GM23338 (cell line): ENCODE measurements around the gene MED16. TPM values are rescaled to one million over a fixed set of nuclear protein-coding genes. Genes with fewer than 3 reads are reported as not detected.

Experiments used
- ATAC-seq: fragments of 200-7000 bp; cut with Tn5 transposase; 3 replicates; pipeline ENCODE4 v1.9.1; 2020
- DNase-seq: peaks from one replicate; pipeline ENCODE4 v3.0.0-alpha.2; 2015; ENCODE audit warnings: low spot score
- H2AFZ ChIP-seq: fragments of 200-600 bp; sonication (generic); 2 replicates; pipeline ENCODE4 v1.8.0; 2016; ENCODE audit warnings: antibody characterized with exemption, mild to moderate bottlenecking, moderate library complexity
- H3F3A ChIP-seq: fragments of 200-600 bp; sonication (generic); replicated peaks from 2 replicates; pipeline ENCODE4 v1.8.0; 2017; ENCODE audit warnings: antibody characterized with exemption, mixed run types, low read depth
- H3K27ac ChIP-seq: fragments of 200-600 bp; sonication (generic); 2 replicates; pipeline ENCODE4 v1.6.1; 2016; ENCODE audit warnings: low read depth
- H3K27me3 ChIP-seq: fragments of 200-600 bp; sonication (generic); 2 replicates; pipeline ENCODE4 v1.8.0; 2016; ENCODE audit warnings: mild to moderate bottlenecking, mixed run types, moderate library complexity; ENCODE audit not compliant: insufficient read depth
- H3K36me3 ChIP-seq: fragments of 200-600 bp; sonication (generic); 2 replicates; pipeline ENCODE4 v1.8.0; 2016; ENCODE audit warnings: mild to moderate bottlenecking; ENCODE audit not compliant: insufficient read depth
- H3K4me1 ChIP-seq: fragments of 200-600 bp; sonication (generic); 2 replicates; pipeline ENCODE4 v1.8.0; 2016; ENCODE audit warnings: mild to moderate bottlenecking, moderate library complexity; ENCODE audit not compliant: insufficient read depth
- H3K4me2 ChIP-seq: fragments of 200-600 bp; sonication (generic); 2 replicates; pipeline ENCODE4 v1.7.1; 2017; ENCODE audit warnings: mixed run types
- H3K4me3 ChIP-seq: fragments of 200-600 bp; sonication (generic); 2 replicates; pipeline ENCODE4 v1.6.1; 2016; ENCODE audit warnings: mixed run types
- H3K79me2 ChIP-seq: fragments of 200-600 bp; sonication (generic); replicated peaks from 2 replicates; pipeline ENCODE4 v1.8.0; 2017; ENCODE audit warnings: mild to moderate bottlenecking; ENCODE audit not compliant: insufficient read depth
- H3K9me2 ChIP-seq: fragments of 200-600 bp; sonication (generic); 2 replicates; pipeline ENCODE4 v1.8.0; 2017; ENCODE audit not compliant: insufficient read depth
- H4K20me1 ChIP-seq: fragments of 200-600 bp; sonication (generic); replicated peaks from 2 replicates; pipeline ENCODE4 v1.8.0; 2017; ENCODE audit warnings: mild to moderate bottlenecking; ENCODE audit not compliant: insufficient read depth
- H3K27ac Mint-ChIP-seq: 2 replicates; pipeline ENCODE4 v1.8.0; 2020; ENCODE audit warnings: inconsistent platforms, mild to moderate bottlenecking, moderate library complexity, mixed read lengths
- H3K27me3 Mint-ChIP-seq: 3 replicates; pipeline ENCODE4 v1.8.0; 2022; ENCODE audit warnings: low read depth, mild to moderate bottlenecking, moderate library complexity, mixed read lengths, inconsistent platforms; ENCODE audit not compliant: insufficient read depth, poor library complexity
- H3K36me3 Mint-ChIP-seq: 3 replicates; pipeline ENCODE4 v1.8.0; 2021; ENCODE audit warnings: low read depth, mild to moderate bottlenecking, inconsistent platforms, moderate library complexity, mixed read lengths
- H3K4me1 Mint-ChIP-seq: 3 replicates; pipeline ENCODE4 v1.8.0; 2020; ENCODE audit warnings: mild to moderate bottlenecking, inconsistent platforms, mixed read lengths
- H3K4me3 Mint-ChIP-seq: 3 replicates; pipeline ENCODE4 v1.8.0; 2021; ENCODE audit warnings: moderate library complexity, mild to moderate bottlenecking, inconsistent platforms, mixed read lengths
- H3K9me3 Mint-ChIP-seq: 3 replicates; pipeline ENCODE4 v1.8.0; 2020; ENCODE audit warnings: moderate library complexity, mild to moderate bottlenecking, inconsistent platforms, mixed read lengths
- CREB1 ChIP-seq: fragments of 250-450 bp; sonication (Bioruptor Pico); IDR thresholded peaks from 2 replicates; pipeline ENCODE4 v1.5.0; 2020; ENCODE audit warnings: low read depth, mild to moderate bottlenecking, moderate library complexity
- CTCF ChIP-seq, 2 experiments: fragments of 200-600 bp in 1 of 2; sonication (generic) in 1 of 2; conservative IDR thresholded peaks; 2 replicates each; pipeline versions ENCODE4 v1.5.1 to v1.6.1; 2016 to 2017; ENCODE audit warnings: antibody characterized with exemption in 2 of 2, low read depth in 2 of 2, mild to moderate bottlenecking in 2 of 2, moderate library complexity in 1 of 2
- ETS1 ChIP-seq: IDR thresholded peaks from 2 replicates; pipeline ENCODE4 v1.6.1; 2016; ENCODE audit warnings: antibody characterized with exemption
- EZH2 ChIP-seq: fragments of 200-600 bp; sonication (generic); IDR thresholded peaks from one replicate; pipeline ENCODE4 v1.8.0; 2017; ENCODE audit warnings: antibody characterized with exemption, mild to moderate bottlenecking, low read depth; ENCODE audit not compliant: unreplicated experiment
- EZH2phosphoT487 ChIP-seq: fragments of 200-600 bp; sonication (generic); IDR thresholded peaks from one replicate; pipeline ENCODE4 v1.8.1; 2018; ENCODE audit warnings: antibody characterized with exemption; ENCODE audit not compliant: unreplicated experiment
- JUNB ChIP-seq: IDR thresholded peaks from one replicate; pipeline ENCODE4 v1.6.1; 2016; ENCODE audit warnings: antibody characterized with exemption; ENCODE audit not compliant: unreplicated experiment
- NANOG ChIP-seq: IDR thresholded peaks from 2 replicates; pipeline ENCODE4 v1.6.1; 2016; ENCODE audit warnings: antibody characterized with exemption, borderline replicate concordance
- POLR2AphosphoS5 ChIP-seq: IDR thresholded peaks from 2 replicates; pipeline ENCODE4 v1.6.1; 2016; ENCODE audit warnings: antibody characterized with exemption, low read depth
- REST ChIP-seq: IDR thresholded peaks from one replicate; pipeline ENCODE4 v1.6.1; 2018; ENCODE audit warnings: antibody characterized with exemption; ENCODE audit not compliant: unreplicated experiment
- STAT1 ChIP-seq: IDR thresholded peaks from one replicate; pipeline ENCODE4 v1.6.1; 2016; ENCODE audit warnings: antibody characterized with exemption; ENCODE audit not compliant: unreplicated experiment
- ZNF114 ChIP-seq: fragments of 250-450 bp; sonication (Bioruptor Pico); IDR thresholded peaks from 2 replicates; pipeline ENCODE4 v1.5.0; 2020; ENCODE audit warnings: mild to moderate bottlenecking, moderate library complexity
- ZNF331 ChIP-seq: fragments of 250-450 bp; sonication (Bioruptor Pico); IDR thresholded peaks from 2 replicates; pipeline ENCODE4 v1.5.0; 2020; ENCODE audit warnings: low read depth, mild to moderate bottlenecking, moderate library complexity
- ZNF462 ChIP-seq: fragments of 250-450 bp; sonication (Bioruptor Pico); IDR thresholded peaks from 2 replicates; pipeline ENCODE4 v1.5.0; 2020; ENCODE audit warnings: mild to moderate bottlenecking, moderate library complexity
- polyA plus RNA-seq: library from polyadenylated mRNA; unstranded; fragments of >200 nt; fragmentation: Nextera tagmentation; extraction: Ambion mirVana; gene quantifications from 2 replicates; pipeline ENCODE4 v1.2.1, GENCODE V29; 2016
- total RNA-seq: library from RNA; depleted of rRNA; stranded (reverse); fragments of >200 nt; shearing (Covaris generic); gene quantifications from 2 replicates; pipeline ENCODE4 v1.2.3, GENCODE V29; 2014

Gene MED16
- total and polyA plus RNA-seq, 2 experiments from 2014 or later, result 52.7 to 73.6 TPM

GRCh38 chr19:855566-856120, 37.3 kb downstream of the MED16 start:
- H3K4me3 ChIP-seq, result no peak overlapping the region

More at GRCh38 chr19:855566-856120, 37.3 kb downstream of the MED16 start:
- peaks cover 15% of the 10 kb centered on the region; the same call in 1 of the 2 replicates for H3F3A ChIP-seq
- H3K79me2 ChIP-seq, result no peaks in the 10 kb centered on the region
- no peaks in the 10 kb centered on the region for H3K4me1 Mint-ChIP-seq
- H3K27me3 Mint-ChIP-seq, result peaks cover 13% of the 10 kb centered on the region
- no peaks in the 10 kb centered on the region for H3K9me2 ChIP-seq
- H2AFZ ChIP-seq, result no peak overlapping the region
- peaks cover 21% of the 10 kb centered on the region for H3K27me3 ChIP-seq
- no peaks in the 10 kb centered on the region; the same call in 2 of the 3 replicates for H3K9me3 Mint-ChIP-seq
- H3K4me1 ChIP-seq, result no peaks in the 10 kb centered on the region
- H3K36me3 ChIP-seq, result no peaks in the 10 kb centered on the region
- no peaks in the 10 kb centered on the region; the same call in 1 of the 2 replicates for H4K20me1 ChIP-seq
- no peak overlapping the region for H3K27ac Mint-ChIP-seq
- DNase-seq, result no peak
- no peak overlapping the region for H3K4me2 ChIP-seq
- no peak overlapping the region for H3K4me3 Mint-ChIP-seq
- TF ChIP-seq NANOG (no peak), ZNF331 (CRISPR knock-in tag) (no peak), CREB1 (CRISPR knock-in tag) (no peak), CTCF (conservative IDR thresholded peaks at IDR 0.05; ENCODE audit: low read depth in 2 of 2) (no peak), ZNF114 (CRISPR knock-in tag) (no peak), STAT1 (no peak), ZNF462 (CRISPR knock-in tag) (no peak), JUNB (no peak), POLR2AphosphoS5 (no peak), EZH2phosphoT487 (no peak), REST (no peak), EZH2 (no peak), ETS1 (no peak)
- no peak overlapping the region for H3K27ac ChIP-seq
- ATAC-seq, result no peak
- H3K36me3 Mint-ChIP-seq, result no peaks in the 10 kb centered on the region
